Kidney (tissue), 14 donors: ENCODE measurements around the gene IGSF9. TPM values are rescaled to one million over a fixed set of nuclear protein-coding genes. Genes with fewer than 3 reads are reported as not detected.

ENCODE experiments used
- DNase-seq, 5 donors: peaks; one replicate each; pipeline ENCODE4 v3.0.0-alpha.2; 2013 to 2020
- FAIRE-seq: peaks from 2 replicates; lab custom pipeline; 2012; peaks lifted over from hg19 to GRCh38; lab: Jason Lieb, UNC
- H3K27ac ChIP-seq, 2 donors: one replicate each; pipeline ENCODE4 v1.7.0; 2013; ENCODE audit warnings: low read depth in 2 of 2, low read length in 2 of 2, inconsistent platforms in 1 of 2
- H3K27me3 ChIP-seq: one replicate; pipeline ENCODE4 v1.7.1; 2013; ENCODE audit warnings: low read length, inconsistent platforms; ENCODE audit not compliant: control insufficient read depth, insufficient read depth
- H3K36me3 ChIP-seq, 3 donors: one replicate each; pipeline versions ENCODE4 v1.7.0 to v1.7.1; 2013; ENCODE audit warnings: low read length in 3 of 3, control low read depth in 1 of 3, inconsistent platforms in 1 of 3; ENCODE audit not compliant: insufficient read depth in 3 of 3, control insufficient read depth in 2 of 3
- H3K4me1 ChIP-seq, 3 donors: one replicate each; pipeline versions ENCODE4 v1.7.0 to v1.7.1; 2013; ENCODE audit warnings: low read length in 3 of 3, inconsistent platforms in 1 of 3, low read depth in 1 of 3; ENCODE audit not compliant: control insufficient read depth in 2 of 3, insufficient read depth in 2 of 3
- H3K4me3 ChIP-seq, 3 donors: one replicate each; pipeline versions ENCODE4 v1.7.0 to v1.8.1; 2013; ENCODE audit warnings: low read length in 3 of 3, control low read depth in 1 of 3, inconsistent platforms in 1 of 3
- H3K9ac ChIP-seq, 3 donors: one replicate each; pipeline versions ENCODE4 v1.7.0 to v1.7.1; 2013; ENCODE audit warnings: low read length in 3 of 3, control low read depth in 1 of 3, inconsistent platforms in 1 of 3
- H3K9me3 ChIP-seq, 3 donors: one replicate each; pipeline versions ENCODE4 v1.7.0 to v1.7.1; 2013; ENCODE audit warnings: low read length in 3 of 3, control low read depth in 1 of 3, inconsistent platforms in 1 of 3; ENCODE audit not compliant: control insufficient read depth in 2 of 3, insufficient read depth in 1 of 3
- intact Hi-C: fragments of 100-400 bp; cut with DNase I; formaldehyde crosslinking; loops from one replicate; pipeline ENCODE4 v1.11.1; 2022
- polyA plus RNA-seq: library from polyadenylated mRNA; stranded (reverse); fragments of 350-450 nt; fragmentation: Illumina TruSeq; extraction: RNeasy Lipid Tissue Mini Kit (QIAGEN cat#74804); gene quantifications from one replicate; pipeline ENCODE4 v1.2.3, GENCODE V29; 2014; ENCODE audit warnings: low read depth, low replicate concordance; ENCODE audit not compliant: insufficient read depth
- total RNA-seq: library from RNA; stranded (reverse); fragmentation: NEBNext Ultra II Directional; extraction: Animal tissue kit (Norgen Biotek cat#: 25700); gene quantifications from one replicate; pipeline ENCODE4 v1.2.1, GENCODE V29; 2021
- TF ChIP-seq, protein P1 (sequence below): IDR thresholded peaks from 3 replicates; pipeline ENCODE4 v1.5.1; 2012; ENCODE audit warnings: mild to moderate bottlenecking, moderate library complexity, borderline replicate concordance; ENCODE audit not compliant: insufficient read depth; ENCODE audit errors: extremely low read depth
- donor health status: control.
- donor health status: control.
- donor health status: control.
- donor health status: control.
- donor health status: control.
- donor health status: DM: yes; HTN: yes; CAD: no.
- donor health status: Normal renal cell carcinoma (clear cell type).

IGSF9 gene
- total and polyA plus RNA-seq, 2 donors from 2014 or later = 0.88 to 1.3 TPM

DNA sequence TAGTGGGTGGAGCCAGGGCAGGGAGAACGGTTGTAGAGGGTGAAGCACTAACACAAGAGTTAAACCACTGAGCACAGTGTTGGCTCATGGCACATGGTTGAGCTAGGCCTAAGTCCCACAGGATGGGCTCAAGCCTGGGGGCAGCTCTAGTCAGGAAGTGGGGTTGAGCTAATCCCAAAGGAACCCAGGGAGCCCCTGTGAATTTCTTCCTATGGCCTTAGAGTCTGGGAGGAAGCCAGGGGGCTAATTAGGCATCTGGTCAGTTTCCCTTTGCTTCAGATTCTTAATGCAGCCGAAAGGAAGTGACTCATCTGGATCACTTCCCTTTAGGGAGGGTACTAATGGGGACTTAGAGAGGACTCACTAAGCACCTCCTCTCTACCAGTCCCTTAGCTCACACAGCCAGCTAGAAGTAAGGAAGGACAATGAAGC is 55.6 kb downstream of the IGSF9 start:
- Histone ChIP-seq H3K4me3 (no peak overlapping the region), H3K27me3 (no peaks in the 10 kb centered on the region), H3K9ac (peak overlapping the region in 1 of 3 donors; percentile 31), H3K27ac (peak overlapping the region; percentile 13 to 50), H3K36me3 (no peaks in the 10 kb centered on the region), H3K4me1 (peaks cover 0 to 7% (median 0%) of the 10 kb centered on the region in 3 donors), H3K9me3 (no peaks in the 10 kb centered on the region)
- intact Hi-C loops = loop anchor here (5.0 kb wide), 1 partner anchor 93 kb away; no protein-coding TSS in a partner anchor
- FAIRE-seq (no peak), DNase-seq (peak in 1 of 5 donors; percentile 72)
- TF ChIP-seq, protein P1, sequence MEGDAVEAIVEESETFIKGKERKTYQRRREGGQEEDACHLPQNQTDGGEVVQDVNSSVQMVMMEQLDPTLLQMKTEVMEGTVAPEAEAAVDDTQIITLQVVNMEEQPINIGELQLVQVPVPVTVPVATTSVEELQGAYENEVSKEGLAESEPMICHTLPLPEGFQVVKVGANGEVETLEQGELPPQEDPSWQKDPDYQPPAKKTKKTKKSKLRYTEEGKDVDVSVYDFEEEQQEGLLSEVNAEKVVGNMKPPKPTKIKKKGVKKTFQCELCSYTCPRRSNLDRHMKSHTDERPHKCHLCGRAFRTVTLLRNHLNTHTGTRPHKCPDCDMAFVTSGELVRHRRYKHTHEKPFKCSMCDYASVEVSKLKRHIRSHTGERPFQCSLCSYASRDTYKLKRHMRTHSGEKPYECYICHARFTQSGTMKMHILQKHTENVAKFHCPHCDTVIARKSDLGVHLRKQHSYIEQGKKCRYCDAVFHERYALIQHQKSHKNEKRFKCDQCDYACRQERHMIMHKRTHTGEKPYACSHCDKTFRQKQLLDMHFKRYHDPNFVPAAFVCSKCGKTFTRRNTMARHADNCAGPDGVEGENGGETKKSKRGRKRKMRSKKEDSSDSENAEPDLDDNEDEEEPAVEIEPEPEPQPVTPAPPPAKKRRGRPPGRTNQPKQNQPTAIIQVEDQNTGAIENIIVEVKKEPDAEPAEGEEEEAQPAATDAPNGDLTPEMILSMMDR = no peak

DNA sequence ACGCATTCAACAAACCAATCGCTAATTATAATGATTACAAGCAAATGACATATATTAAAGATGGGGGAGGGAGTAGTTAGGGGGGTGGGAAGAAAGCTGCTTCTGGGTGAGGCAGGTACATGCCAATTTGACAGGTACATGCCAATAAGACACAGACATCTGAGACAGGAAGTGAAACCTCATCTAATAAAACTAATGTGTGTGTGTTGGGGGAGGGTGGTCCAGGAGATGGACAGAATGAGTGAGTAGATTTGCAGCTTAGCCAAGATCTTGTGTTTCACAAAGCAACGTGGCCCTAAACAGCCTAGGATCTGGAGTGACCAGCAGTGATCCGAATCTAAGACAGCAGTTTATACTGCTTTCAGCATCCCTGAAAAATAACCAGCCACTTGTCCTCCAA is 56.2 kb downstream of the IGSF9 start:
- Histone ChIP-seq H3K27me3 (no peaks in the 10 kb centered on the region), H3K4me3 (no peak overlapping the region), H3K27ac (peak overlapping the region in 1 of 2 donors; percentile 50), H3K36me3 (no peaks in the 10 kb centered on the region), H3K9ac (no peak overlapping the region), H3K4me1 (peaks cover 0 to 7% (median 0%) of the 10 kb centered on the region in 3 donors), H3K9me3 (no peaks in the 10 kb centered on the region)
- intact Hi-C loops = no loop called here
- TF ChIP-seq, protein P1 = no peak
- no peak for DNase-seq
- FAIRE-seq = no peak

DNA sequence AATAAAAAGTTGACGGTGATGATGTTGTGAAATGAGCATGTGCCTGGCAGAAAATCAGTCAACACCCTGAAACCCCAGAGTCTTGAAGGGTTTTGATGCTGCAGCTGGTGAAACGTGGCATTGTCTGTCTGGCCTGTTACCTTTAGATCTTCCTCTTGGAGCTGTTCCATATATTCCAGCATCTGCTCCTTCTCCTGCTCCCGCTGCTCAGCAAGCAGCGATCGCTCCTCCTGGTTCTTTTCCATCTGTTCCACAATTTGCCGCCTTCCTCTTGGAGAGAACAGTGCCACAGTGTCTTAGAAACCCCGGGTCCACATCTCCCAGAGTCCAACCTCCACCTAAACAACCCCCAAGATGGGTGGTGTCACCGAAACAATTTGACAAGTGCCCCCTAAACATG is 61.1 kb downstream of the IGSF9 start:
- intact Hi-C loops = no loop called here
- TF ChIP-seq, protein P1 = no peak
- Histone ChIP-seq H3K9me3 (no peaks in the 10 kb centered on the region), H3K9ac (no peak overlapping the region), H3K27ac (no peak overlapping the region), H3K27me3 (no peaks in the 10 kb centered on the region), H3K36me3 (no peaks in the 10 kb centered on the region), H3K4me1 (peaks cover 0 to under 1% (median 0%) of the 10 kb centered on the region in 3 donors), H3K4me3 (no peak overlapping the region)
- FAIRE-seq (no peak), DNase-seq (no peak)

DNA sequence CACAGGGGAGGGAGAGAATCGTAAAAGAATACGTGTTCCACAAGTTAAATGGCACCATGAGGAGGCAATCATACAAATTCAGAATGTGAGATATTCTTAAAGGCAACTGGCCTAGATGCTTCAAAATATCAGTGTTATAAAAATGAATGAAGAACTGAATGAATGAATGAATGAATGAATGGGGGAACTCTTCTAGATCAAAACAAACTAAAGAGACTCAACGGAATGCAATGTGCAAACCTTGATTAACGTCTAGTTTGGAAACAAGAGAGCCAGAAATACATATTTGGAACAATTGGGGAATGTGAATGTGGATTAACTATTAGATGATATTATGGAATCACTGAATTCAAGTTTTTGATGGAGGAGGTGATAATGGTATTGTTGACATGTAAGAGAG is 62.3 kb downstream of the IGSF9 start:
- H3K4me3 ChIP-seq = no peak overlapping the region
- H3K27ac ChIP-seq = no peak overlapping the region
- H3K27me3 ChIP-seq = no peaks in the 10 kb centered on the region
- DNase-seq (no peak), FAIRE-seq (no peak)
- no peaks in the 10 kb centered on the region for H3K36me3 ChIP-seq
- intact Hi-C loops = no loop called here
- TF ChIP-seq, protein P1 = no peak
- H3K9ac ChIP-seq = no peak overlapping the region
- no peaks in the 10 kb centered on the region for H3K9me3 ChIP-seq
- H3K4me1 ChIP-seq = no peaks in the 10 kb centered on the region
